Measurements from ENCODE around the gene COL27A1. TPM values are rescaled to one million over a fixed set of nuclear protein-coding genes. Genes with fewer than 3 reads are reported as not detected.

COL27A1 gene
- total RNA-seq, 2 experiments from 2014 or later: not detected

DNA sequence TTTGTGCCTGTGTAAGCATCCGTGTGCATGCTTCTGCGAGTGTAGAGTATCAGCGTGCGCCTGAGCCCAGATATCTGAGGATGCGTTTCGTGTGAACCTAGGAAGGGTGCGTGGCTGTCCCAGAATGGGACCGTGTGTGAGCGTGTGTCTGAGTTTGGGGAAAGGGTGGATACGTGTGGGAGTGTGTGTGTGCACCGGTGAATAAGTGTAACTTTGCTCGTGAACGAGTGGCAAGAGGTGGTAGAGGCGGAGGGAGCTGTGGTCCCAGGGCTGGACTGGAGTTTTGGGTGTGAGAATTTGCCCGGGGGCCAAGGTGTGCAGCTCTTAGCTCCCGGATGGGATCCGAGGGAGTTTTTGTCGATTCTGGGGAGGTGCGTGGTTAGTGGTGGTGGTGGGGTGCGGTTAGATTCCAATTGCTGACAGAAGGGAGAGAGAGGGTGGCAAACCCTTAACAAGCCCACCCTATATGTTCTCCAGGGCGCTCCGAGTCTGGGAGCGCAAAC lies 686 bp upstream of the COL27A1 start:
- ChIA-PET CTCF (ENCODE audit: unreplicated experiment) (no interaction called here), POLR2A (no interaction called here)
- no TSS peak for BruUV-seq (replicated peaks)
- no peaks in the 10 kb centered on the region for H3K9me3 ChIP-seq (ENCODE audit: low read length)
- H3K4me3 ChIP-seq (ENCODE audit: low read depth, low read length, poor library complexity, severe bottlenecking): no peak overlapping the region
- no peak for TF ChIP-seq CTCF (conservative IDR thresholded peaks at IDR 0.05; ENCODE audit: low read length)
- TF ChIP-seq EZH2phosphoT487 (IDR thresholded peaks at IDR 0.05; ENCODE audit: borderline replicate concordance, low read depth, low read length): no peak
- no peaks in the 10 kb centered on the region for H4K20me1 ChIP-seq (ENCODE audit: insufficient read depth, low read length)
- H3K79me2 ChIP-seq (ENCODE audit: insufficient read depth, low read depth, low read length): no peaks in the 10 kb centered on the region
- no peak overlapping the region for H3K4me2 ChIP-seq (ENCODE audit: low read length)
- H3K27ac ChIP-seq (ENCODE audit: low read depth, low read length, poor library complexity, severe bottlenecking): no peak overlapping the region
- no peaks in the 10 kb centered on the region for H3K9me2 ChIP-seq (ENCODE audit: insufficient read depth, low read length)
- H3K4me1 ChIP-seq (ENCODE audit: insufficient read depth, low read length, poor library complexity, severe bottlenecking): no peaks in the 10 kb centered on the region
- intact Hi-C loops (cut with micrococcal nuclease; ENCODE audit: unreplicated experiment): loop anchor here (5.0 to 10.0 kb wide), 2 partner anchors 50 to 138 kb away; no protein-coding TSS in a partner anchor
- no peak overlapping the region for H2AFZ ChIP-seq (ENCODE audit: low read length)
- no peak for DNase-seq (ENCODE audit: low spot score)
- H3K36me3 ChIP-seq (ENCODE audit: insufficient read depth, low read length): no peaks in the 10 kb centered on the region

- POLR2A ChIA-PET: no interaction called here
- no TSS peak for BruUV-seq (replicated peaks)
- DNase-seq (ENCODE audit: low spot score): no peak
Measured at GRCh38 chr9:114155995-114156656, 789 bp downstream of the COL27A1 start.

More at GRCh38 chr9:114155995-114156656, 789 bp downstream of the COL27A1 start:
- Histone ChIP-seq H2AFZ (ENCODE audit: low read length) (no peak overlapping the region), H4K20me1 (ENCODE audit: insufficient read depth, low read length) (no peaks in the 10 kb centered on the region), H3K4me3 (ENCODE audit: low read depth, low read length, poor library complexity, severe bottlenecking) (no peak overlapping the region), H3K36me3 (ENCODE audit: insufficient read depth, low read length) (no peaks in the 10 kb centered on the region), H3K27ac (ENCODE audit: low read depth, low read length, poor library complexity, severe bottlenecking) (no peak overlapping the region), H3K9me3 (ENCODE audit: low read length) (no peaks in the 10 kb centered on the region), H3K9me2 (ENCODE audit: insufficient read depth, low read length) (no peaks in the 10 kb centered on the region), H3K4me1 (ENCODE audit: insufficient read depth, low read length, poor library complexity, severe bottlenecking) (no peaks in the 10 kb centered on the region), H3K4me2 (ENCODE audit: low read length) (no peak overlapping the region), H3K79me2 (ENCODE audit: insufficient read depth, low read depth, low read length) (no peaks in the 10 kb centered on the region)
- no peak for TF ChIP-seq EZH2phosphoT487 (IDR thresholded peaks at IDR 0.05; ENCODE audit: borderline replicate concordance, low read depth, low read length)
- no peak for TF ChIP-seq CTCF (conservative IDR thresholded peaks at IDR 0.05; ENCODE audit: low read length)
- intact Hi-C loops (cut with micrococcal nuclease; ENCODE audit: unreplicated experiment): loop anchor here (5.0 to 10.0 kb wide), 2 partner anchors 51 to 136 kb away; no protein-coding TSS in a partner anchor
- CTCF ChIA-PET (ENCODE audit: unreplicated experiment): no interaction called here
